T47D (cell line): ENCODE data around the gene GRAMD2B.
"Not testable (repeated sequence)": the region's sequence is repeated elsewhere in the genome, so short reads cannot be mapped to it uniquely, and the experiment has no call there.

Experiments
- DNase-seq, 2 experiments: peaks; one replicate each; pipeline versions ENCODE4 v3.0.0 to v3.0.0-alpha.2; 2011 to 2012; ENCODE audit warnings: low read depth in 1 of 2, low spot score in 1 of 2
- JUND ChIP-seq: IDR thresholded peaks from 2 replicates; pipeline ENCODE4 v1.6.1; 2012; ENCODE audit warnings: low read depth
- in situ Hi-C: cut with HindIII; loops from 2 replicates; pipeline ENCODE4 v1.10.0; 2016; ENCODE audit warnings: low sequenced_read_pairs, low pct_unique_long_range_greater_than_20kb

Gene GRAMD2B

DNA sequence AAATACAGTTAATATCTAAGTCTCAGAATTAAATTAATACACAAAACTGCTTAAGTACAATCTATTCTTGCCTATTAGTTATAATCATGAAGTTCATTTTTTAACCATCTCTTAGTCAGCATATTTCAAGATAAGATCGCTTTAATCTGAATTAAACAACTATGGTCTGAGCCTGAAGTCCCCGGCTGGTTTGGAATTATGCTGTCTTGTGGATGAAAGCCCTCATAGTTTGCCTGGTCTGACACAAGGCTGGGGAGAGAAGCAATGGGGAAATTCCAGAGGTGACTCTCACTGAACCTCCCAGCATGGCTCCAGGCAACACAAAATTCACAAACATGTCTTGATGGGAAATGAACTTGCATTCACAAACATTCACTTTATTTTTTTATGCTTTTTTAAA, 28.0 kb upstream of the GRAMD2B start:
- TF ChIP-seq JUND: no peak
- DNase-seq: no peak
- in situ Hi-C loops: no loop called here

GRCh38 chr5:126395605-126396004, 27.6 kb upstream of the GRAMD2B start:
- TF ChIP-seq JUND: no peak
- no peak for DNase-seq
- in situ Hi-C loops: no loop called here

- DNase-seq, in situ Hi-C loops: not testable (repeated sequence)
Observed at GRCh38 chr5:126396721-126397120, 26.5 kb upstream of the GRAMD2B start.

GRCh38 chr5:126398791-126399190, 24.4 kb upstream of the GRAMD2B start:
- in situ Hi-C loops: no loop called here

GRCh38 chr5:126400621-126401251, 22.5 kb upstream of the GRAMD2B start:
- TF ChIP-seq JUND: no peak
- in situ Hi-C loops: no loop called here
- no peak for DNase-seq

More at GRCh38 chr5:126398791-126399190, 24.4 kb upstream of the GRAMD2B start:
- DNase-seq: no peak
- TF ChIP-seq JUND: no peak

DNA sequence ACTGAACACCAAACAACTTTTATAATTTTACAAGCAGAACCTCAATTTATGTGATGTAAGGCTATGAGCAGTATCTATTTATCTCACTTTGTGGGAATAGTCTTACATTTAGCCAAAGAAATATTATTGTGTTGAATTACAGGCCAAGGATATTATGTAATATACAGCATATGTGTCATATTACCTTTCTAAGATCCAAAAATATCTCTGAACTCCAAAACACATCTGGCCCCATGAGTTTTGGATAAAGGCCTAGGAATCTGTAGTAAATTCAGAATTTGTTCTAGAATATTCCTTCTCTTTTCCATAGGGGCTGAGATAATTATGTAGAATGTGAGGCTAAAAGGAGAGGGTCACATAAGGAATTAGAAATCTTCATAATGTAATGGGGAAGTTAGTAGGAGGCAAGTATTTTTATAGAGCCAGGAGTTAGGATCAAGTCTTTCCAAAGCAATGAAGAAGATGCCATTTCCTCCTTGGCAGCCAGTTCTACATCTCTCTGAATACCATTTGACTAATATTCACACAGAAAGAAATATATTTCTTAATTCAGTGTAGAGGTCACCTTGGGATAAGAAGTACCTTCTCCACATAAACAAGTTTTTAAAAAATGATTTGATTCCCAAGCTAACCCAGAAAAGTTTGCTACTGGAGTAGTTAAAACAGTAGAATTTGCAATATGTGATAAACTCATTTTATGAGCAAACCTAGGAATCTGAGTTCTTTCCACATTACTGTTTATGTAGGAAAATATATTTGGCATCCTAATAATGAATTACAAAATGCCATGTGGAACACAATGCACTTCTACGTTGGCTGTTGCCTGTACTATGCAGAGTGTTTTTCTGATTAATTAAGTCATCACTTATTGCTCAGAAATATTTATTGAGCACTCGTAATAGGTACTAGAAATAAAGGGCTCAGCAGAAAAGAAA, 20.3 kb upstream of the GRAMD2B start:
- no peak for DNase-seq
- TF ChIP-seq JUND: no peak
- in situ Hi-C loops: no loop called here

DNA sequence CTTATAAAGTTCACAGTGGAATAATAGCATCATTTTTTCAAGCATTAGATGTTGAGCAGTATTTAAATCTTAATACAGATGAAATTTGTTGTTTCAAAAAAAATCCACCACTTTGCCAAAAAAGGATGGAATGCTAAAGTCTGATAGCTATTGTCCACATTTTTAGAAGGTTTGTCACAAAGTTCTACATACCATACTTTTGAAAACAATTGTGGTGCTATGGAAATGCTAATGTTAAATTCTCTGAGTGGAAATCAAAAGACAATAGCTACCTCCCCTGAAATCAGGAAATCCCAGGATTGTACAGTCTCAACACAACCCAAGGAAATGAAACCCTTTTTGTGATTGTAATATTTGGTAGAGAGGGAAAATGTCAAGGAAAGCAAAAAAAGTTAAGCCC, 19.3 kb upstream of the GRAMD2B start:
- in situ Hi-C loops: no loop called here
- no peak for DNase-seq
- no peak for TF ChIP-seq JUND

GRCh38 chr5:126410623-126411022, 12.6 kb upstream of the GRAMD2B start:
- DNase-seq: no peak
- no peak for TF ChIP-seq JUND
- in situ Hi-C loops: no loop called here

DNA sequence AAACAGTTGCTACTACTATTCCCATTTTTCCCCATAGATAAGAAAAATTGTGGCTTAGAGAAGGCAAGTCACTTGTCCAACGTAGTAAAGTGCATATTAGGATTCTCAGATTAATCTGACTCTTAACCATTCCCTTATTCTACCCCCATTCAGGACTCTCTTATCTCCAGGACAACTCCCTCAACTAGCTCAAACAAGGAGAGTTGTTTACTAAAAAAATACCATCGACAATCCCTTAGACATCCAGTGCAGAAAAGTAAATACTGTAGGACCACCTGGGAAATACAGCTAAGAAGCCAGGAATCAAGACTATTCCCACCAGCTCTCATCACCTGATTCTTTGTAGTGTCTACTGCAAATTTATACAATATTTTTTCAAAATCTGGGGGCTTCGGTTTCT, 9.4 kb upstream of the GRAMD2B start:
- no peak for TF ChIP-seq JUND
- DNase-seq: no peak
- in situ Hi-C loops: no loop called here

DNA sequence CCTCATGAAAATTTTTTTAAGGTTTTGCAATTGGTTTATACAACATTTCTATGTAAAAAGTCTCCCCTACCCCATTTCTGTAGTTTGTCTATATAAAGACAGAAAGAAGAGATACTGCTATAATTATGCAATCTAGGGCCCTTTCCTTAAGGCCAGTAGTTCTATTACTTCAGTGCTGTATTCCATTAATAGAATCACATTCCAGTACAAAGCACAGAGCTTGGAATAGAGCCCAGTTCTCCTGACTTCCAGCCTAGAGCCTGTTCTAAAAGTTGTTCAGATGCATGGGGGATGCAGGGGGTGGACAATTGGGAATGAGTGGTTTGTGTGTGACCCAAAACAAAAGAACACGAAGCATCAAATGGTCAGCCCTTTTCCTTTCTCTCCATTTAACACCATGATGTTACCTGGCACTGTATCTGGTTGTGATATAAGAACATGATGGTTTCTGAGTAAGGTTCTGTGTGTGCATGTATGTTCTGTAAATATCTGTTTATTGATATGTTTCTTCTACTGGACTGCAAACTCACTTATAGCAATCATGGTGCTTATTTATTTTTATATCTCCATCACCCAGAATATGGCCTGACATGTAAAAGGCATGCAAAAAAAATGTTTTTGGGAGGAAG, 8.2 kb upstream of the GRAMD2B start:
- in situ Hi-C loops: no loop called here
- no peak for TF ChIP-seq JUND
- no peak for DNase-seq

GRCh38 chr5:126415789-126416188, 7.4 kb upstream of the GRAMD2B start:
- in situ Hi-C loops: no loop called here
- DNase-seq: no peak
- TF ChIP-seq JUND: no peak

DNA sequence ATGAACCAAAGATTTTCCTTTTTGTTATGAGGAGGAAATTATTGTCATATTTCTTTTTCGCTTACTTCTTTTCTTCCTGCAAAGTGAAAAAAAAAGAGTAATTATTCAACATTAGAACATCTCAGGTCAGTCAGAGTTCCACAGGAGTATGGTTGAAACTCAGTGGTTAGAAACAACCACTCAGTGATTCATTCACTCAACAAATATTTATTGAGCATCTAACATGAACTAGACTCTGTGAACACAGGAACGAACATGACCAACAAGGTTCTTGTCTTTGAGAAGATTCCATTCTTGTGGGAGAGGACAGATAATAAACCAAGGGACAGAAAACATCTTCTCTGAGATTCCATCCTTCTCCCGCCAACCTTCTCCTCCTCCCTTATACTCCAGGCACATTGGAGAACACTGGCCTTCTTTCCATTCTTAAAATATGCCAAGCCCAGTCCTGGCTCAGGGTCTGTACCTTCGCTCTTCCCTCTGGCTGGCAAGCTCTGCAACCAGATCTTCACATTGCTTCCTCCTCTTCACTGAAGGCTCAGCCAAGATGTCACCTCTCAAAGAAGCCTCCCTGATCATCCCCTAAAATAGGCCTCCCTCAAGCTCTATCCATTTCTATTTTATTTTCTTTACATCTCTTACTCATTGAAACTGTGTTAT, 6.8 kb upstream of the GRAMD2B start:
- in situ Hi-C loops: no loop called here
- DNase-seq: no peak
- no peak for TF ChIP-seq JUND
